NCI-H226 (cell line): ENCODE results near the gene PSMB11.
A peak's percentile ranks its signal among the peaks of the same experiment; 100 is the strongest.

Source experiments
- DNase-seq: peaks from one replicate; pipeline ENCODE4 v3.0.0-alpha.2; 2015

The PSMB11 gene

DNA sequence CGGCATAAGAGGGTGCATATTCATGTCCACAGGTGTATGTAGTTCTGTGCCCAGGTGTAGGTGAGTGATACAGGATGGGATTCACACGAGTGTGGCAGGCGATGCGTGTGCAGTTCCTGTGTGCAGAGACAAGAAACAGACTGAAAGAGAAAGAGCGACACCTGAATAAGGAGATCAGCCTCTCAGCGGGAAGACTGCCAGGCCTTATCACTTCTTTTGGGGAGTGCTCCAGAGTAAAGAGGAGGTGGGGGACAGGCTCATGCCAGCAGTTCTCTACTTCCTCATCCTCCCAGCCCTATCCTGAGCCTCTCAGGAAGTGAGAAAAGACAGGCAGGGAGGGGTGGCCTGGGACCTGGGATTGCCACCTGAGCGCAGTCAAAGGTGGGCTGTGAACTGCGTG, 2.8 kb downstream of the PSMB11 start:
- peak; percentile 24 for DNase-seq

DNA sequence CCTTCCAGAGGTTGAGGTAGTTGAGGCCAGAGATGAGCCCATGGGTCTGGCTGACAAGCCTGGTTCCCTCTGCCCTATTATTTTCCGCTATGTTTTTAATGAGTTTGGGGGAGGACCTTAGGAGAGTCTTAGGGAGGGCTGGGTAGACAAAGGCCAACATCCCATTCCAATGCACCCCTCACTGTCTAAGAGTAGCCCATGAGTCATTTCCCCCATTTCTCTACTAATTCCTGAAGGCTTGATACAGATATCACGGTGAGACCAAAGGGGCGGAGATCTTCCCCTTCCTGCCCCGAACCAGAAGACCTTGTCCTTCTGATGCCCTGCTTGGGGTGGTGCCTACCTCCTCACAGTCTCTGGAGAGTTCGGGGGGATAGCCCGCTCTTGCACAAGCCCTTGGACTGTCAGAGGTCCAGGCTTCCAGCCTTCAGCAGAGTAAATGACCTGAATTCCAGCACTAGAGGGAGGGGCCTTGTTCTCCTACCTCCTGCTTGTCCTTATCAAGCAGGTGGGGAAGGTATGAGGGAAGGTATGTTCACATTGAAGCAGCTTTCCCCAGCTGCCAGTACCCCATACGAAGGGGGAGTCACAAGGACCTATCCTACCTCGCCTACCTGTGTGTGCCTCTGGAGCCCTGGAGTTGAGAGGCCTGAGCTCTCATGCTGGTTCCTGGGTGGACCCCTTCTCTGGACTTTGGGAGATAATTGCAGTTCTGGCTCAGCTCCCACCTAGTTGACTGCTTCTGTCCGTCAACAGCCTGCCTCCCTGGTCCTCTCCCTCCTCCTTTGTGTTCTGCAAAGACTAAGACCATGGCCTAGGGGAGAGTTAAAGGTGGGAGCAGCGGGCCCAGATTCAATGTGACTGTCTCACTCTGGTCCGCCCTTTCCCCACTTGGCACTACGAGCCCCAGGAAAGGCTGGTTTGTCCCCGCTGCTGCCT, 3.7 kb downstream of the PSMB11 start:
- DNase-seq, result peak; percentile 65

- DNase-seq, result peak; percentile 74
These were observed 5.1 kb downstream of the PSMB11 start for GRCh38 chr14:23047034-23047634.

- no peak for DNase-seq
These were observed 6.0 kb downstream of the PSMB11 start for GRCh38 chr14:23047751-23048693.

- DNase-seq, result no peak
These were observed 7.0 kb downstream of the PSMB11 start for GRCh38 chr14:23049011-23049410.

- no peak for DNase-seq
These were observed 9.4 kb downstream of the PSMB11 start for GRCh38 chr14:23051141-23052057.

GRCh38 chr14:23052182-23052623, 10.2 kb downstream of the PSMB11 start:
- no peak for DNase-seq

DNA sequence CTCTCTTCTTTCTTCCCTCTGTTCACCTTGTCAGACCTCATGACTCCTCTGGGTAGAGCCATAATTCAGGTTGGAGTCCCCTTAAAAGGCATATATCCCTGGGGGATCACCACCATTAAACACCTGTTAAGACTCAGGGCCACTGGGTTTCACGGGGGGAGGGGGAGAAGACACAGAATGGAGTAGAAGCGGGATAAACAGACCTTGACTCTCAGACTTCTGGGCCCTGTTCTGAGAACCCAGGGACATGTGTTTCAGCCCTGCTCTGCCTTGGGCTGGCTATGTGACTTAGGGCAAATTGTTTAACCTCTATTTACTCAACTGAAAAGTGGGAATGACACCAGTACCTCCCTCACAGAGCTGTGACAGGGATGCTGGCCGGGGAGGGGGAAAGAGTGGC, 10.7 kb downstream of the PSMB11 start:
- no peak for DNase-seq

DNA sequence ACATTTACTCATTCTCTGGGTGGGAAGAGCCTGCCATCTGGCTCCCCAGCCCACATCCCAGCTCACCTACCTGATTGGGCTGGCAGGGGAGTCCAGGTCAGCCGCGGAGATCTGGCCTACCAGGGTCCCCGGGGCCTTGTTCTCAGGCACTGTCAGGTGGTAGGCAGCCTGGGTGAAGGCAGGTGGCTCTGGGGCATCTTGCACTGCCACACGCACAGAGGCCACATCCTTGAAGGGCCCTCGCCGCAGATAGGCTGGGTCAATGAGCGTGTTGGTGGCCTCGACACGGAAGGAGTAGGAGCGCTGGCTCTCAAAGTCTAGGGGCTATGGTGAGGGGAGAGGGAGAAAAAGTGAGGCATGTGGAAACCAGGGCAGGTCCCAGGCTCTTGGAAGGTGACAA, 11.4 kb downstream of the PSMB11 start:
- DNase-seq, result no peak

DNA sequence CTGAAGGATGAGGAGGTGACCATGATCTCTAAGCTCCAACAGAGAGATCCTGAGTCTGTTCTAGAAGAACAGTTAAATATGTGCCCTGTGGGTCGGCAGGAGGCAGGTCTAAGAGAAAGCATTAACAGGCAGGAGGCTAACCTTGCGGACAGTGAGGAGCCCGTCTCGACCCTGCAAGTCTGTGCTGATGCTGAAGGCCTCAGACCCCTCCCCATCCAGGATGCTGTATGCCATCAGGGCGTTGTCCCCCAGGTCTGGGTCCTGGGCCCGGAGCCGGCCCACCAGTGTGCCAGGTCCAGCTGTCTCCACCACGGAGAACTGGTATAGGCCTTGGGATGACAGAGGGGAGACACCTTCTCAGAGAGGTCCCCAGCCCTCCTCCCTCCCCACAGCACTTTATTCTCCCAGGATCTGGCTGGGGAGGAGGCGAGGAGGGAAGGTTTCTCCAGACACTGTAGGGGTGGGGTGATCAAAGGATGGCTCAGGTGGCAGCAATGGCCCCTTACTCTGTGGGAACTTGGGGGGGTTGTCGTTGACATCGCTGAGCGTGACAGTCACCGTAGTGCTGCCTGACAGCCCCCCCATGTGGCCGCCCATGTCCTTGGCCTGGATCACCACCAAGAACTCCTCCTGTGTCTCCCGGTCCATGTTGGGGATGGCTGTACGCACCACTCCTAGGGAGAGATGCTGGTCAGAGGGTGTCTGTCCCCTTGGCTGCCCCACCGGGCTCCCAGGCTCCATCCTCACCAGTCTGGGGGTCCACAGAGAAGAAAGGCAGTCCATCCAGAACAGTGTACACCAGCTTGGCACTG, 12.2 kb downstream of the PSMB11 start:
- no peak for DNase-seq

DNA sequence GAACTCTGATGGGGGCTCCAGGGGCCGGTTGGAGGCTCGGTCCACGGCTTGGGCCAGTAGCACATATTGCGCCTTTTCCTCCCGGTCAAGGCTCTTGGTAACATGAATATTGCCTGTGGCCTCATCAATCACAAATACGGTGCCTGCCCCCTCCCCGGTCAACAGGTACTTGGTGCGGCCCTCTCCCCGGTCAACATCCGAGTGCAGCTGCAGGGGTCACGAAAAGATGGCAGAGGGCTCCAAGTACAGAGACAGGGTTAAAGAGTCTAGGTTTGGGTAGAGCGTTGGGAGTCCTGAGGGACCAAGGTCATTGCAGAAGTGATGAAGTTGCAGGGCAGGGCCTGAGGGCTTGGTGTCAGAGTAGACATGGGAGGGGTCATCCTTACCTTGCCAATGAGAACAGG, 13.1 kb downstream of the PSMB11 start:
- DNase-seq, result no peak

- DNase-seq, result no peak
These were observed 13.7 kb downstream of the PSMB11 start for GRCh38 chr14:23055621-23056144.

DNA sequence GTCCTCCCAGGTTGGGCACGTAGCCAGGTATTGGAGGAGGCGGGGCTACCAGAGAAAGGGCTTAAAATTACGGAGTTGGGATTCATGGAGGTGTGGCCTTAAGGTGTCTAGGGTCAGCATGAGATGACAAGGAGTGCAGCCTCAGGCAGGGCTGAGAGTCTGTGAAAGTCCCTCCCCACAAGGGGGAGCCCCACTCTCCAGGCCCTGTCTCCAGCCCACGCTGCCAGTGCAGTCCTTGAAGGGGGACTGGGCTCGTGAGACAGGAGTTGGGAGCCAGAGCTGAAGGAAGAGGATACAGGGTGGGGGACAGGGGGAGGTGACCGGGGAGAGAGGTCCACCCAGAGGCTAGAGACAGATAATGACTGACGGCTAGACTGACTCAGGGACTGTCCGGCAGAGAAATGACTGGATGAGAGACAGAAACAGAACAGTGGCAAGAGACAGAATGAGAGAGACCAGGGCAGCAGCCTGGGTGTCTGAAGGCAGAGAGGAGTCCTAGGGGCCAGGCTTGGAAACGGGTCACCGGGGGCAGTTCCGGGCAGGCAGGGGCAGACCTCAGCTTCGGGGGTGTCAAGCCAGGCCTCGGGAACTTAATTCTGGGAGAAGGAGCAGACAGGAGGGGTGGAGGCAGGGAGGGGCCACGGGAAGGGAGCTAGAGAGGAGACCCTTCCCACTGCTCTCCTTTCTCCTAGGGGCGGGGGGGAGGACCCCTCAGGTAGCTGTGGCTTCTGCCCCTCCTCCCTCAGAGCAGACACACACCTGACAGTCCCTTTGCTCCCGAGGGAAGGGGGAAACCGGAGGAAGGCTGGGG, 14.3 kb downstream of the PSMB11 start:
- DNase-seq, result peak; percentile 53

DNA sequence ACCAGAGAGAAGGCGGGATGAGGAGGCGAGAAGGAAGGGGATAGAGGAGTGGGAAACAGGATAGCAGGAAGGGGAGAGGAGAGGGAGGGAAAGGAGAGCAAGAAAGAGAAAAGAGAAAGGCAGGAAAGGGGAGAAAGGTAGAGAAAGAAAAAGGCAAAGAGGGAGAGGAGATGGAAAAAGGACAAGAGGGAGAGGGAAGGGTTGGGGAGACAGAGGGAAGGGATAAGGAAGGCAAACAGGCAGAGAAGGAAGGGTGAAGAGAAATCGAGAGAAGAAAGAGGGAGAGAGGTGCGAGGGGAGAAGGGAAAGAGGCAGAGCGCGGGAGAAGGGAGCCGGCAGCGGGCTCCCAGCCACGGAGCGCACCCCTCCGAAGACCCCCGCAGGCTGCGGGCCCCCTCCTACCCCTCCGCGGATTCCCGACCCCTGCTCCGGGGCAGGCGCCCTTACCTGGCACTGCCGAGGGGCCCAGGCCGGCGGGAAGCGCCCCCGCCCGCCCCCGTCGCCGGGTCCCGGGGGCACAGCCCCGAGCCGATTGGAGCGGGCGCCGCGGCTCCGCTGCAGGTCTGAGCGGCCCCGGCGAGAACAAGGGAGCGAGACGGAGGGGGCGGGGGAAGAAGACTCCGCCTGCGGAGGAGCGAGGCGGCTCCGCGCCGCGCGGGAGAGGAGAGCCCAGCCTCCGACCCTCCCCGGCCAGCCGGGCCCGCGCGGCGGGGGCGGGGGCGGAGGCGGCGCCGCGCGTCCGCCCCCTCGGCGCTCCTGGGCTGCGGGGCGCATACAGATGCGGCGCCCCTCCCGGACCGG, 15.1 kb downstream of the PSMB11 start, which contains the start of gene CDH24:
CDH24 (minus strand) TSS at position 565 of the 801 bp plus-strand sequence. CDS start 1,787 bp downstream, outside the sequence.
- peak; percentile 77 for DNase-seq

DNA sequence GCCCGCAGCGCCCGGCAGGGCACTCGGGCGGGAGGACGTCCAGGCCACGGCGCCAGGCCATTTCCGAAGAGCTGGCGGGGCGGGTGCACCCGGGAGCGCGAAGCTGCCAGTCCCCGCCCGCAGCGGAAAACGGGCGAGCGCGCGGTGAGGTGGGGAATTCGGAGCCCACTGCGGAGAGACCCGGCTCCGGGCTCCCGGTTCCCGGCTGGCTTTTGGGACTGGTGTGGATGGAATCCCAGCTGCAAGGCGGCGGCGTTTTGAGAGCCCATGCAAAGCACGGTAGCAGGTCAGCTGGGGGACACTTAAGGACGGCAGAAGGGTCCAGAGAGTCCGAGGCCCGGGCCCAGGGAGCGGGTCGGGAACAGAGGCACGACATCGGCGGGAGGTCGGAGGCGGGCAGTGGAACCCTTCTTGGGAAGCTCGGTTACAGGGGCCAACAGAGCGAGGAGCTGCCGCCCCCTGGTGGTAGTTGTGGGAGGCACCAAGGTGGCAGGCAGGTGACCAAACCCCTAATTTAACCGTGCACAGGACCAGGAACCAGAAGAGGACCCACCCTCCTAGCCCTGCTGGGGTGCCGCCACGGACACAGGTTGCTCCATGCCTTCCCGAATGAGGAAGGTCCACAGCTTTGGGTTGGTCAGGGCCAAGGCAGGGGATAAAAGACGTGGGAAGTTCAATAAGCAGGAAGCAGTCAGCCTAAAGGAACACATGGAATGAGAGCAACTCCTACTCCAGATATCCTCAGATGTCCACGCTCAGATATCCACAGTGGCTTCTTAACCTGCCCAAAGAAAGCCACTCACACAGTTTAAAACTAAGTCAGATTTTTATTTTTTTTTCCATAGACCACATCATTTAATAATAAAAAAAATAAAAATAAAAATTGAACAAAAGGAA, 16.0 kb downstream of the PSMB11 start:
- peak; percentile 59 for DNase-seq

GRCh38 chr14:23058654-23059504, 16.9 kb downstream of the PSMB11 start:
- no peak for DNase-seq
